Stimulated activated CD8-positive, alpha-beta memory T cell treated with anti-CD3 and anti-CD28 coated beads, Interleukin-15, amount 100 ng/mL, for 1 hour (primary cell): Measurements from ENCODE around the gene LCN15.
"Not testable (repeated sequence)": the region's sequence is repeated elsewhere in the genome, so short reads cannot be mapped to it uniquely, and the experiment has no call there.

Experiments used
- DNase-seq: peaks from one replicate; pipeline ENCODE4 v3.0.0-alpha.2; 2020; ENCODE audit warnings: low read depth

The LCN15 gene

DNA sequence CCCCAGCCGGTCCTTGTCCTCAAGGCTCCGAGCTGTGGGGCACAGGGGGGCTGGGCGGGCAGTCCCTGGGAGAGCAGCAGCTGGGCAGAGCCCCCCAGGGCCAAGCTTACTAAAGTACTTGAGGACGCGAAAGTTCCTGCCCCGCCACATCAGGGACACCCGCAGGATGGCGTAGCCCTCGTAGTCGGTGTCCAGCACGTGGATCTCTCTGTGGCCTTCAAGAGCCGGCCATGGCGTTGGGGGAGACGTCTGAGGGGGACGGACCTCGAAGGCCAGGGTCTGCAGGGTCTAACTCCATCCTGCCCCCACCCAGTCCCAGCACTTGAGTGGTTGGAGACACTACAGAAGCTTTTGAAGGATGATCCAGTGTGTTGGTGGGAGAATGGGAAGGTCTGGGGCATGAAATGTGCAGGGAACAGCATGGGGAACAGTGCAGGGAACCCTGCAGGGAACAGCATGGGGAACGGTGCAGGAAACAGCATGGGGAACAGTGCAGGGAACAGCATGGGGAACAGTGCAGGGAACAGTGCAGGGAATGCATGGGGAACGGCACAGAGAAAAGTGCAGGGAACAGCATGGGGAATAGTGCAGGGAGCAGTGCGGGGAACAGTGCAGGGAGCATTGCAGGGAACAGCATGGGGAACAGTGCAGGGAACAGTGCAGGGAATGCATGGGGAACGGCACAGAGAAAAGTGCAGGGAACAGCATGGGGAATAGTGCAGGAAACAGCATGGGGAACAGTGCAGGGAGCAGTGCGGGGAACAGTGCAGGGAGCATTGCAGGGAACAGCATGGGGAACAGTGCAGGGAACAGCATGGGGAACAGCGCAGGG, 8.8 kb downstream of the LCN15 start:
- DNase-seq, result not testable (repeated sequence)

DNA sequence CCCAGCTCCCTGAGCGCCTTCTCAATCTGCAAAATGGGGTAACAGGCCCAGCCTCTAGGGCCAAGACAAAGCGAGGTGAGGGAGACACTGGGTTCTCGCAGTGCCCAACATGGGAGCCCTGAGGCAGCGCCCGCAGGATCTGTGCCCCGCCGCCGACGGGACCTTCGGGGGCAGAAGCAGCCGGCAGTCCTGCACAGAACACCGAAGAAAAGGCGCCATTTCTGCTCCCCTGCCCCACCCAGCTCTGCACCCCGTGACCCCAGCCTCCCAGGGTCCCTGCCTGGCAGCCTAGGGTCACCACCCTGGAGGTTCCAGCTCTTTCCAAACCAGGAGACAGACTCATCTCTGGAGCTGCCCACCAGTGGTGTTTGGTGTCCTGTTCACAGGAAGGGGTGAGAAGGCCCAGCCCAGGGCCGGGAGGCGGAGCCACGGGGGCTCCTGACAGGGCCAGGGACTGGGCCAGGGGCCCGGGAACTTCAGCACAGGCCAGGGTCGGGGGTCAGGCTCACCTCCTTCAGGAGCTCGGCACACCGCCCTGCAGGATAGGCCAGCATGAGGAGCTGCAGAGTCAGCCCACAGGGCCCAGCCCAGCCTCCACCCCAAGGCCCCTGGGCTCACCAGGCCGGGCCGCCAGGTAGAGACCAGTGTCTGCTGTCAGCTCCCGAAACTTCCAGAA, 9.6 kb downstream of the LCN15 start:
- no peak for DNase-seq

DNA sequence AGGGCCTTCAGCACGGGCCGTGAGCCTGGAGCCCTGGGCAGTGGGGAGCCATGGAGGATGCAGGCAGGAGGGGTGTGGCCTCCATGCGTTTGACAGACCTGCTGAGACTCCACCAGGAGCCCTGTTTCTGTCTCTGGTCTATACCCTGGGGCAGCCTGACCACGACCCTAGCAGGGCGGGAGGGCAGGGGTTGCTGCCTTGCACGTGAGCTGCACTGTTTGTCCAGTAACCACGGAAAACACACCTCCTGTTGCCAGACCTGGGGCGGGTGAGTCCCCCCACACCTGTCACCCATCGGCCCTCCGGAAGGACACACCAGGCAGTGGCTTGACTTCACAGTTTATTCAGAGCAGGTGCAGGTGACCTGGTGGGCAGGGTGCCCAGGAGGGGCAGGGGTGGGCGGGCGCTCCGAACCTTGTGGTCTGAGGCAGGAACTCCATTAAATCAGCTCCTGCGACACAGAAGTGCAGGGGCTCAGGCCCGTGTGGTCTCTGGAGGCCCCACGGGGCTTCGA, 10.2 kb downstream of the LCN15 start:
- DNase-seq, result no peak

DNA sequence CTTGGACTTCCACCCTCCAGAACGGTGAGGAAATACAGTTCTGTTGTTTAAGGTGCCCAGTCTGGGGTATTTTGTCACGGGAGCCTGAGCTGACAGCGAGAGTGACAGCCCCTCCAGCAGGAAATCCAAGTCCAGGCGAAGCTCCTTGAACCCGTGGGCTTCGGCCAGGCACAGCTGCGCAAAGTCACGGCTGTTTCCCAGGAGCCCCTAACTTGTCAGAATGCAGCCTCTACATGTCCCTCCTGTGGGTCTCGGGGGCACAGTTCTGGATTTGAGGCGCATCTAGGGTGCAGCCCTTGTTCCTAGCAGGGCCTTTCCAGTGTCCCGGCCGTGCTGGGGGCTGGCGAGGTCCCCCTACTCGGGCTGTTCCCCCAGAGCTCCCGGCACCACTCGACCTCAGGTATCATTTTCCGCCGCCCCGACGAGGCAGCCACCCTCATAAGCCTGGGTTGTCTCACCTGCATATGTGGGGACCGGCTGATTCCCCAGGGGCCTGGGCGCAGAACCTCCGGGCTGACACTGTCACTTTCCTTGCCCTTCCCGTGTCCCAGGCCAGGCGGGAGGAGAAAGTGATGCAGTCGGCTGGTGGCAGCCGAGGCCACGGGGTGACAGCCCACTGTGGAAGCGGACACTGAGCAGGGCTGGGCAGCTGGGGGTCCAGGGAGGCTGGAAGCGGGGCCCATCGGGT, 10.8 kb downstream of the LCN15 start:
- DNase-seq, result no peak

DNA sequence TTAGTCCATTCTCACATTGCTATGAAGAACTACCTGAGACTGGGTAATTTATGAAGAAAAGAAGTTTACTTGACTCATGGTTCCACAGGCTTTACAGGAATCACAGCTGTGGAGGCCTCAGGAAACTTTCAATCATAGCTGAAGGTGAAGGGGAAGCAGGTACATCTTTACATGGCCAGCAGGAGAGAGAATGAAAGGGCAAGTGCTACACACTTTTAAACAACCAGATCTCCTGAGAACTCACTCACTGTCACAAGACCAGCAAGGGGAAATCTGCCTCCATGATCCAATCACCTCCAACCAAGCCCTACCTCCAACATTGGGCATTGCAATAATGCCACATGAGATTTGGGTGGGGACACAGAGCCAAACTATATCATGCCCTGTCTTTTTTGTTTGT, 12.5 kb downstream of the LCN15 start:
- no peak for DNase-seq

DNA sequence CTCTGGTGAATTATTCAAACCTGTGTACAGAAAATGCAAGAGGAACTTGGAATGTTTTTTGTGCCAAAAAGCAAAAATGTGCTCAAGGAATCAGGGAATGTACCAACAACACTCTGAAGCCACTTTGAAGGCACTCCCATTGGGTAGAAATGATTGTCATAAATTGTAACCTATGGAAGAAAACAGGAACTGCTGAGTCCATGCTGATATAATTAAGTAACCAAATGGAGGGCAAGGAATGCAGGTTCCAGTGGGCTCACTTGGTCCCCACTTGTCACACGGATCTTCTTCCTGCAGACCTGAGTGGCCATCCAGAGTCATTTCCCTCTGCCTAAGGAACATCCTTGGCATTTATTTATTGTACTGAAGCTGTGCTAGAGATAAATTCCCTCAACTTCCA, 13.1 kb downstream of the LCN15 start:
- DNase-seq, result no peak

DNA sequence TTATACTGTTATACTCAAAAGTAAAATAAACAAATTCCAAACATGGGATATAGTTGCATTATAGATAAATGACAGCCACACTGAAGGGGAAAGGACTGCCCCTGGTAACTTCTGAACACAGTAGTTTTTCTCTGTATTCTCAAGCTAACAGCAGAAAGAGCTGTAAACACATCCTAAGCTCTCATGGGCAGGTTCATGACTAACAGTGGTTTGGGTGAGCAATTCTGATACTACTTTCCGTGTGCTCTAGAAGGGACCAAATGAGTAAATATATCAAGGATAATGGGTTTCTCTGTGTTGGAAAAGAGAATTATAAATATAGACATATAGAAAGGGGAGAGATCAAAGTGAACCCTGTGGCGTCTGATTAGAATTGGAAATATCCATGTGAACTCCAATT, 13.8 kb downstream of the LCN15 start:
- DNase-seq, result no peak

DNA sequence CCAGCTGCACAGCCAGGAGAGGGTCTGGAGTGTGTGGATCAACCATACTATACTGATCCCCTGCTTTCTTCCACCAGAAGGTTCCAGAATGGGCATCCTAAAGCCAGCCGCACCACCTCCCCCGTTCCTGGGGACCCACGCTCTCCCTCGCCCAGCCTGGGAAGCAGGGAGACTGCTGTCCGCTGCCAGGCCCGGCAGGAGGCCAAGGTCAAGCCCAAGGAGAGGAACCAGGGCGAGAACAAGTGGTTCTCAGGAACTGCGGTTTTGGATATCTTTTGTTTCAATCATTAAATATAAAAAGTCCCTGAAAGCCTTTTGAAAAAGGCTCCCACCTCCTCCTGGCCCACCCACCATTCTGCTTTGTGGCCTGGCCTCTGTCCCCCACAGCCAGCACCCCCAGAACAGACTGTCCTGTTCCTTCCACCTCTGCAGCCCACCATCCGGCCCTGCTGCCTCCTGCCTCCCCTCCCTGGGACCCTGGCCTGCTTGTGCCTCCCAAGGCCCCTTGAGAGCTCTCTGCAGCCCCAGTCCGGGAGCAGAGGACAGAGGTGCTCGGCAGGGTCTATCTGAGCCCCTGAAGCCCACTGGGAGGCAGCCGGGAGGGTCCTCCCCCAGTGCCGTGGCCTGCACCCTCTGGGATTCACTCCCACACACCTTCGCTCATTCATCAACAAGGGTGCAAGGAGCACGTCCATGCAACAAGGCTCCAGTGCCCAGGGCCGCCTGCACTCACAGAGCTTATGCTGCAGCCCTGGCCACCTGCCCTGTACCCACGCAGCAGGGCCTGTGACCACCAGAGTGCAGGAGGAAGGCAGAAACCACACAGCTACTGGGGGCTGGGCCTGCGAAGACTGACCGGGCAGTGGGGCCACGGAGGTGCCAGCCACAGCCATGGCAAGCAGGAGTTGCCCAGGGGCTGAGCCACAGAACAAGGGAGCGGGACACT, 15.4 kb downstream of the LCN15 start:
- DNase-seq, result no peak

DNA sequence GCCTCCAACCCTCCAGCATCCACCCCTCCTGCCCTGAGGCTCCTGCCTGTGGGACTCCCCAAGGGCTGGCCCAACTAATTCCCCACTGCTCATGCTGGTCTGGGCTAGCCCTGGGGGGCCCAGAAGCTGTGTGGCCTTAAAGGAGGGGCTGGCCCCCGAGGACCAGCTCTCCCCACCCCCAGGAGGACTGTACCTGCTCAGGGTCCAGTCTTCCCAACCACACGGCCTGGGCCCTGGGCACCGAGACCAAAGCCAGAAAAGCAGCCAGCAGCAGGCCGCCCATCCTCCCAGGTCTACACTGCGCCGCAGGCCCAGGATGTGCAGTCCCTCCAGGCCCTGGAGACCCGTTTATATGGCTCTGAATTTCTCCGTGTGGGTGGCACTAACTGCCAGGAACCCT, 16.1 kb downstream of the LCN15 start, which contains the start of gene LCN6:
TSS of gene LCN6 (minus strand) at position 325 of the 400 bp plus-strand sequence. CDS start at position 283, 42 bp downstream.
- DNase-seq, result no peak

DNA sequence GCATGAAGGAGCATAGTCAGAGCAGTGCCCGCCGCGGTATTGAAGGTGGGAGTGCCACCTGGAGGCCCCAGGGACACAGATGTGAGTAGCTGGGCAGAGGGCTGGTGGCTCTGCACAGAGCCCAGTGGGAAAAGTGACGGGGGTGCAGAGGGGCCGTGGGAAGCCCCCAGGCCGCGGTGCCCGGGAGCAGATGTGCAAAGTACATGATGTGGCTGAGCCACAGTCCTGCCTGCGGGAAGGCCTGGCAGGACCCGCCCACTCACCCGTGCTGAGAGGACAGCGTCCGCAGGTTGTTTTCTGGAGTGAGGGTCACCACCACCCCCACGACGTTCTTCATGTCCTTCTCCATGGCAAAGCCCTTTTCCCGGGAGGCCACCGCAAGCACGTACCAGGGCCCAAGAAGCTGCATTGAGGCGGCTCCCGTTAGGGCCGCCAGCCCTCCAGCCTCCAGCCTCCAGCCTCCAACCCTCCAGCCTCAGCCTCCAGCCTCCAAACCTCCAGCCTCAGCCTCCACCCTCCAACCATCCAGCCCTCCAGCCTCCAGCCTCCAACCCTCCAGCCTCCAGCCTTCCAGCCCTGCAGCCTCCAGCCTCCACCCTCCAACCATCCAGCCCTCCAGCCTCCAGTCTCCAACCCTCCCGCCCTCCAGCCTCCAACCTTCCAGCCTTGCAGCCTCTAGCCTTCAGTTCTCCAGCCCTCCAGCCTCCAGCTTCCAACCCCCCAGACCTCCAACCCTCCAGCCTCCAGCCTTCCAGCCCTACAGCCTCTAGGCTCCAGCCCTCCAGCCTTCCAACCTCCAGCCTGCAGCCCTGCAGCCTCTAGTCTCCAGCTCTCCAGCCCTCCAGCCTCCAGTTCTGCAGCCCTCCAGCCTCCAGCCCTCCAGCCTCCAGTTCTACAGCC, 16.9 kb downstream of the LCN15 start:
- no peak for DNase-seq

DNA sequence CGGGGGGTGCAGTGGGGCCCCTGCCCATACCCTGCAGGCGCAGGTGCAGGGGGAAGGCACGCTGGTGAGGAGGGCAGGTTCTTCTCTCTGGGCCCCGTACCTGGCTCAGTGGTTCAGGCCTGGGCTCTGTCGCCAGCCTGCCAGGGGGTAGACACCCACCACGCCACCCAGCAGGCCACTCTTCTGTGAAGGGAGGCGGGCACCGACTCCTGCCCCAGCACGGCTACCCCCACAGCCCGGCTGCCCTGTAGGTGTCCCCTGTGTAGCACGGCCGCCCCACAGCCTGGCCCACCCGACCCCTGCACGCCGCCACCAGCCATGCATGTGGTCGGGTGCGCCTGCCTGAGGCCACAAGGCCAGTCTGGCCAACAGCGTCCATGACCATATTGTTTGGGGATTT, 17.7 kb downstream of the LCN15 start:
- DNase-seq, result no peak

DNA sequence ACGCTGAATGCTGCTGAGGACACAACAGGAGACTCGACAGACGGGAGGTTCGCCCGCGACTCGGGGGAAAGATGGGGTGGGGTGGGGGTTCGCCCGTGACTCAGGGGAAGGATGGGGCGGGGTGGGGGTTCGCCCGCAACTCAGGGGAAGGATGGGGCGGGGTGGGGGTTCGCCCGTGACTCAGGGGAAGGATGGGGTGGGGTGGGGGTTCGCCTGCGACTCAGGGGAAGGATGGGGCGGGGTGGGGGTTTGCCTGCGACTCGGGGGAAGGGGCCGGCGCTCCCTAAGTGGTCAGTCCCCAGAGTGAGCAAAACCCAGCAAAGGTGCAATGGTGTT, 18.2 kb downstream of the LCN15 start:
- DNase-seq, result no peak

DNA sequence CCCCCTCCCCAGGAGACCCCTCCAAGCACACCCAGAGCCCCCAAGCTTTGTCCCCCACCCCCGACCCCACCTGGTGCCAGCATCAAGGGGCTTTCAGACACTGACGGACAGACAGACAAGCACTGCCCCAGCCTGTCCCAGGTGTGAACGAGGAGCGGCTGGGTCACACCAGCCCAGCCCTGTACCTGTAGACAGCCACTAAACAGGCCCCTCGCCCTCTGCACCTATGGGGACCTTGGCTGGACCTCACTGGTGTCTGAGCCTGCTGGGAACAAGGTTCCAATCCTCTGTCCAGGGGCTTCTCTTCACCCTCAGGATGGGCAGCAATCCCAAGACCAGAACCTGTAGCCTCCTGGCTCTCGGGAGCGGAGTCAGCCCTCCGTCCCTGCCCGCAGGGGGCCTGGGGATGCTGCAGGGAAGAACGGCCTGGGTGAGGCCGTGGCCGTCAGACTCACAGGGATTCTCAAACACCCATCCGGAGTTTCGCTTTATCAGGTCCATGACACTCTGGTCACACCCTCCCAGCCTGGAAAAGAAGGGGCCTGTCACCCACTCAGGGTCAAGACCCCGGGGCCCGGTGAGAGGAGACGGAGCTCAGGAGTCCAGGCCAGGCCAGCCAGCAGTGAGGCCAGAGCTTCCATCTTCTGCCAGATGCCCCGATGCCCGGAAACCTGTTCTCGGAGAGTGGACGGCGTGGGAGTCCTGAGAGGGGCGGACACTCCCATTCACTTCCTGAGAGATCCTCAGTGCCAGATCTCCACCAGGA, 18.7 kb downstream of the LCN15 start:
- DNase-seq, result no peak

DNA sequence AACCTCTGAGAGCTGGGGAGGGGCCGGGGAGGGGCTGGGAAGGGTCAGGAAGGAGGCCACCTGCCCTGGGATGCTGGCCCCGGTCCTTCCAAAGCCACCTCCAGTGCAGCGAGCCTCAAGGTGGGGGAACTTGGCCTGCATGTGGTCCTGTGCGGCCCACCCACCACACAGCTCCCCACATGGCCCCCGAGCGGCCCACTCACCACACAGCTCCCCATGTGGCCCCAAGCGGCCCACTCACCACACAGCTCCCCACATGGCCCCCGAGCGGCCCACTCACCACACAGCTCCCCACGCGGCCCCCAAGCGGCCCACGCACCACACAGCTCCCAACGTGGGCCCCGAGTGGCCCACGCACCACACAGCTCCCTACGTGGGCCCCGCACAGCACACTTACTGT, 19.5 kb downstream of the LCN15 start:
- DNase-seq, result no peak

DNA sequence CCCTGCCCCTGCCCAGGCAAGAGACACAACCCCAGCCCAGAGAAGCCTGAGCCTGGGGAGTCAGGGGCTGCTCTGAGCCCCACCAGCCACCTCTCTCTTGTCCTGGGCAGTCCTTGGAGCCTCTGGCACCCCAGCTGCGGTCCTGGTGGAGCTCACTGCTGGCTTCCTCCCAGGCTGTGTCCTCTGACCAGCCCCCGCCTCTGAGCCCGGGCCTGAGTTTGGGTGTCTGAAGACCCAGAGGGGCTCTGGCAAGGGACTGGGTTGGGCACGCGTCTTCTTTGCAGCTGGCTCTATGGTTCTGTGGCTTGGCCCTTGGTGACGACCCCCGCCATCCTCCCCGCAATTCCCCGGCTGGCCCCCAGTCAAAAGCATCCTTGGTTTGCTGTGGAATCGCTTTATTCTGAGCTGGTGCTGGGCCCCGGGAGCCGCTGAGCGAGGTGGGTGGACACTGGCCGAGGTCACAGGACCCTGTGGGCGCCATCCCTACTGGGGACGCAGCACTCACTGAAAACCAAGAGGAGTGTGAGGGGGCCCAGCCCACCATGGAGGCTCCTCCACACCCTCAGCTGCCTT, 20.6 kb downstream of the LCN15 start:
- no peak for DNase-seq

DNA sequence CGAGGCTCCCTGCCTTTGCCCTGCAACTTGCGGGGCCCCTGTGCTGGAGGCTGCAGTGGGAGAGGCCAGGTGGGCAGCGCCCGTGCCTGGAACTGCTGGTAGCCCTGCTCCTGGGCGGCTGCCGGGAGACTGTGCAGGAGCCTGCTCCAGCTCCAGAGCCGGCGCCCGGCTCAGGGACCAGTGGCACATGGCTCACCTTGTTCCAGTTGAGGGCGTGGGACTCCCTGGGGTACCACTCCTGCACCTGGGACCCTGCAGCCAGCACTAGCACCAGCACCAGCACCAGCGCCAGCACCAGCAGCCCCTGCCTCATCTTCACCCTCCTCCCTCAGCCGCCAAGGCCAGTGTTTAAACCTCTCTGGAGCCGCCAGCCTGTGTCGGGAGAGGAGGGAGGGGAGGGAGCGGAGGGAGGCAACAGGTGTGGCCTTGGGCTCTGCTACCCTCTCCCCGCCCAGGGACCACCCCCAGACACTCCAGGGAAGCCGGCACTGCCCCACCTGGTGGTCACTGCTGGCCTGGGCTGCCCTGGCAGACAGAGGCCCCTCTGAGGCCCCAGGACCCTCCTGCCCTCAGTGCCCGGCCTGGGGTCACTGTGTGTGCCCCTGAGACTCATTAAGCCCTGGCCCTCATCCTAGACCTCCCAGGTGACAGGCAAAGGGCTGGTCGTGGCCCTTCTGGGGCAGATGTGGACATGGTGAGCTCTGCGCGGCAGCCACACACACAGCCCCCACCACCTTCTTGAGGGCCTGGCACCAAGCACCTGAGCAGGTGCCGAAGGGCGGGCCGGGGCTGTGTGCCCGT, 21.5 kb downstream of the LCN15 start, which contains the start of gene LCN10:
TSS of gene LCN10 (minus strand) at position 350 of the 801 bp plus-strand sequence. CDS start at position 313, 37 bp downstream.
- DNase-seq, result no peak

DNA sequence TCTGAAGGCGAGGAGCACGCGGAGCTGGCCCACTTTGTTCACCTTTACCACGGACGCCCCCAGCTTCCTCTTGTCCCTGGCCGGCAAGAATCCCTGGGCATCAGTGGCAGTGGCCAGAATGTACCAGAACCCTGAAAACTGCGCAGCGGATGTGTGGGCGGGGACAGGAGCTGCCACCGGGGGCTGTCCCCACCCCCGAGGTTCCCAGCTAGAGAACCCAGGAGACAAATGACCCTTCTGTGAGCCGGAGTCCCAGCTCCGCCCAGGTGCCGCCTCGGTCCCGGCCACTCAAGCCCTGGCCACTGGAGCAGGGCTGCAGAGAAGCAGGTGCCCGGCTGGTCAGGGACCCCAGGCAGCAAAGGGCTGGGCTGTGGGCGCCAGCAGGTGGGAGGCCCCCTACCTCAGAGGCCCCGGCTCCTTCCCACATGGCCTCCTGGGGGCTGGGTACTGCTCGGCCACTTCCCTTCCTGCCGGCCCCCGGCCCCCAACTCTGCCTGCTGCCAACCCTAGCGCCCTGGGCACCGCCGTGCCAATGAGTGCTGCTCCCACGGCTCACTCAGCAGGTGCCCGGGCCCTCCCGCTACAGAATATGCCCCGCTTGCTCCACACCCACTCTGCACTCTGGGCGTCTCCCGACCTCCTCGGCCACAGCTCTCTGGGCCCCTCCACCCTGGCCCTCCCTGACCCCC, 22.3 kb downstream of the LCN15 start:
- no peak for DNase-seq
